Neural crest cell (in vitro differentiated cells): ENCODE results near the gene WFDC2. TPM values are rescaled to one million over a fixed set of nuclear protein-coding genes. Genes with fewer than 3 reads are reported as not detected.
A peak's percentile ranks its signal among the peaks of the same experiment; 100 is the strongest.

Experiments used
- DNase-seq: peaks from one replicate; pipeline ENCODE4 v3.0.0; 2021; ENCODE audit warnings: low read depth, mixed read lengths, low spot score
- H3K27ac Mint-ChIP-seq: one replicate; pipeline ENCODE4 v1.8.0; 2021; ENCODE audit warnings: mild to moderate bottlenecking, mixed read lengths; ENCODE audit not compliant: unreplicated experiment
- H3K27me3 Mint-ChIP-seq: 2 replicates; pipeline ENCODE4 v1.8.0; 2021; ENCODE audit warnings: low read depth, mild to moderate bottlenecking, mixed read lengths
- H3K36me3 Mint-ChIP-seq: 2 replicates; pipeline ENCODE4 v1.8.0; 2021; ENCODE audit warnings: low read depth, mild to moderate bottlenecking, mixed read lengths
- H3K4me1 Mint-ChIP-seq: 2 replicates; pipeline ENCODE4 v1.8.0; 2021; ENCODE audit warnings: mixed read lengths
- H3K4me3 Mint-ChIP-seq: one replicate; pipeline ENCODE4 v1.8.0; 2021; ENCODE audit warnings: mild to moderate bottlenecking, mixed read lengths
- H3K9me3 Mint-ChIP-seq: 2 replicates; pipeline ENCODE4 v1.8.0; 2021; ENCODE audit warnings: mixed read lengths
- CTCF ChIP-seq: fragments of 200-600 bp; sonication (generic); conservative IDR thresholded peaks from 2 replicates; pipeline ENCODE4 v1.5.0; 2021; ENCODE audit warnings: antibody characterized with exemption, mild to moderate bottlenecking
- total RNA-seq: library from RNA; stranded (reverse); gene quantifications from 2 replicates; pipeline ENCODE4 v1.2.1, GENCODE V29; 2021

WFDC2 gene
- total RNA-seq, 1 donor from 2014 or later, result 7.4 TPM

- Mint-ChIP-seq H3K27me3 (peaks cover 20% of the 10 kb centered on the region), H3K9me3 (no peaks in the 10 kb centered on the region), H3K4me1 (no peaks in the 10 kb centered on the region), H3K4me3 (no peak overlapping the region), H3K27ac (peak overlapping the region; percentile 55), H3K36me3 (no peaks in the 10 kb centered on the region)
- no peak for DNase-seq
- no peak for TF ChIP-seq CTCF
Measured at GRCh38 chr20:45452772-45453691, 16.5 kb upstream of the WFDC2 start.

- DNase-seq, result peak; percentile 29
- H3K9me3 Mint-ChIP-seq, result no peaks in the 10 kb centered on the region
- no peak overlapping the region for H3K27ac Mint-ChIP-seq
- H3K4me1 Mint-ChIP-seq, result no peaks in the 10 kb centered on the region
- TF ChIP-seq CTCF, result peak; percentile 58
- no peak overlapping the region for H3K4me3 Mint-ChIP-seq
- H3K27me3 Mint-ChIP-seq, result peaks cover 22% of the 10 kb centered on the region
- H3K36me3 Mint-ChIP-seq, result no peaks in the 10 kb centered on the region
Measured at GRCh38 chr20:45456632-45457031, 12.9 kb upstream of the WFDC2 start.

- no peaks in the 10 kb centered on the region for H3K36me3 Mint-ChIP-seq
- H3K4me1 Mint-ChIP-seq, result no peaks in the 10 kb centered on the region
- no peak for DNase-seq
- no peaks in the 10 kb centered on the region for H3K9me3 Mint-ChIP-seq
- no peak overlapping the region for H3K4me3 Mint-ChIP-seq
- no peak overlapping the region for H3K27ac Mint-ChIP-seq
- TF ChIP-seq CTCF, result peak; percentile 50
- peaks cover 3% of the 10 kb centered on the region for H3K27me3 Mint-ChIP-seq
Measured at GRCh38 chr20:45459606-45460005, 9.9 kb upstream of the WFDC2 start.

- Mint-ChIP-seq H3K4me3 (no peak overlapping the region), H3K9me3 (no peaks in the 10 kb centered on the region), H3K4me1 (no peaks in the 10 kb centered on the region), H3K27ac (no peak overlapping the region), H3K36me3 (no peaks in the 10 kb centered on the region), H3K27me3 (peaks cover 3% of the 10 kb centered on the region)
- no peak for TF ChIP-seq CTCF
- no peak for DNase-seq
Measured at GRCh38 chr20:45461225-45461624, 8.3 kb upstream of the WFDC2 start.

- Mint-ChIP-seq H3K9me3 (no peaks in the 10 kb centered on the region), H3K36me3 (no peaks in the 10 kb centered on the region), H3K27me3 (peaks cover 5% of the 10 kb centered on the region), H3K4me3 (no peak overlapping the region), H3K27ac (no peak overlapping the region), H3K4me1 (no peaks in the 10 kb centered on the region)
- no peak for DNase-seq
- no peak for TF ChIP-seq CTCF
Measured at GRCh38 chr20:45462711-45463509, 6.6 kb upstream of the WFDC2 start.
